ENCODE results near the gene PHF21B.
"Not testable (repeated sequence)": the region's sequence is repeated elsewhere in the genome, so short reads cannot be mapped to it uniquely, and the experiment has no call there.

The PHF21B gene

GRCh38 chr22:44935724-44936123 lies 74.1 kb downstream of the PHF21B start:
- no peak for DNase-seq (ENCODE audit: low read depth in 2 of 2)

- DNase-seq (ENCODE audit: low read depth in 2 of 2) = no peak
These were observed 75.4 kb downstream of the PHF21B start for GRCh38 chr22:44934454-44934735.

- no peak for DNase-seq (ENCODE audit: low read depth in 2 of 2)
These were observed 75.9 kb downstream of the PHF21B start for GRCh38 chr22:44933666-44934453.

- DNase-seq (ENCODE audit: low read depth in 2 of 2) = no peak
These were observed 77.3 kb downstream of the PHF21B start for GRCh38 chr22:44932493-44932892.

- DNase-seq (ENCODE audit: low read depth in 2 of 2) = no peak
These were observed 78.0 kb downstream of the PHF21B start for GRCh38 chr22:44931766-44932165.

GRCh38 chr22:44931077-44931540 lies 78.7 kb downstream of the PHF21B start:
- DNase-seq (ENCODE audit: low read depth in 2 of 2) = no peak

- DNase-seq (ENCODE audit: low read depth in 2 of 2) = no peak
These were observed 79.1 kb downstream of the PHF21B start for GRCh38 chr22:44930711-44931035.

- no peak for DNase-seq (ENCODE audit: low read depth in 2 of 2)
These were observed 79.6 kb downstream of the PHF21B start for GRCh38 chr22:44930016-44930710.

- DNase-seq (ENCODE audit: low read depth in 2 of 2) = no peak
These were observed 80.3 kb downstream of the PHF21B start for GRCh38 chr22:44929359-44930015.

- DNase-seq (ENCODE audit: low read depth in 2 of 2) = no peak
These were observed 81.0 kb downstream of the PHF21B start for GRCh38 chr22:44928711-44929358.

- DNase-seq (ENCODE audit: low read depth in 2 of 2) = no peak
These were observed 81.7 kb downstream of the PHF21B start for GRCh38 chr22:44928136-44928463.

GRCh38 chr22:44927463-44928135 lies 82.2 kb downstream of the PHF21B start:
- no peak for DNase-seq (ENCODE audit: low read depth in 2 of 2)

GRCh38 chr22:44926491-44927415 lies 83.1 kb downstream of the PHF21B start:
- no peak for DNase-seq (ENCODE audit: low read depth in 2 of 2)

GRCh38 chr22:44926124-44926475 lies 83.7 kb downstream of the PHF21B start:
- DNase-seq (ENCODE audit: low read depth in 2 of 2) = no peak

GRCh38 chr22:44925465-44926123 lies 84.2 kb downstream of the PHF21B start:
- DNase-seq (ENCODE audit: low read depth in 2 of 2) = no peak

- DNase-seq (ENCODE audit: low read depth in 2 of 2) = no peak
These were observed 85.1 kb downstream of the PHF21B start for GRCh38 chr22:44924710-44925109.

GRCh38 chr22:44924098-44924497 lies 85.7 kb downstream of the PHF21B start:
- no peak for DNase-seq (ENCODE audit: low read depth in 2 of 2)

- DNase-seq (ENCODE audit: low read depth in 2 of 2) = not testable (repeated sequence)
These were observed 88.0 kb downstream of the PHF21B start for GRCh38 chr22:44921766-44922165.

GRCh38 chr22:44920183-44920582 lies 89.6 kb downstream of the PHF21B start:
- no peak for DNase-seq (ENCODE audit: low read depth in 2 of 2)

GRCh38 chr22:44919691-44920090 lies 90.1 kb downstream of the PHF21B start:
- no peak for DNase-seq (ENCODE audit: low read depth in 2 of 2)
